GM23338 (cell line): ENCODE measurements around the gene HOATZ. TPM values are rescaled to one million over a fixed set of nuclear protein-coding genes. Genes with fewer than 3 reads are reported as not detected.

ENCODE experiments used
- ATAC-seq: fragments of 200-7000 bp; cut with Tn5 transposase; 3 replicates; pipeline ENCODE4 v1.9.1; 2020
- DNase-seq: peaks from one replicate; pipeline ENCODE4 v3.0.0-alpha.2; 2015; ENCODE audit warnings: low spot score
- H2AFZ ChIP-seq: fragments of 200-600 bp; sonication (generic); 2 replicates; pipeline ENCODE4 v1.8.0; 2016; ENCODE audit warnings: antibody characterized with exemption, mild to moderate bottlenecking, moderate library complexity
- H3F3A ChIP-seq: fragments of 200-600 bp; sonication (generic); replicated peaks from 2 replicates; pipeline ENCODE4 v1.8.0; 2017; ENCODE audit warnings: antibody characterized with exemption, mixed run types, low read depth
- H3K27ac ChIP-seq: fragments of 200-600 bp; sonication (generic); 2 replicates; pipeline ENCODE4 v1.6.1; 2016; ENCODE audit warnings: low read depth
- H3K27me3 ChIP-seq: fragments of 200-600 bp; sonication (generic); 2 replicates; pipeline ENCODE4 v1.8.0; 2016; ENCODE audit warnings: mild to moderate bottlenecking, mixed run types, moderate library complexity; ENCODE audit not compliant: insufficient read depth
- H3K36me3 ChIP-seq: fragments of 200-600 bp; sonication (generic); 2 replicates; pipeline ENCODE4 v1.8.0; 2016; ENCODE audit warnings: mild to moderate bottlenecking; ENCODE audit not compliant: insufficient read depth
- H3K4me1 ChIP-seq: fragments of 200-600 bp; sonication (generic); 2 replicates; pipeline ENCODE4 v1.8.0; 2016; ENCODE audit warnings: mild to moderate bottlenecking, moderate library complexity; ENCODE audit not compliant: insufficient read depth
- H3K4me2 ChIP-seq: fragments of 200-600 bp; sonication (generic); 2 replicates; pipeline ENCODE4 v1.7.1; 2017; ENCODE audit warnings: mixed run types
- H3K4me3 ChIP-seq: fragments of 200-600 bp; sonication (generic); 2 replicates; pipeline ENCODE4 v1.6.1; 2016; ENCODE audit warnings: mixed run types
- H3K79me2 ChIP-seq: fragments of 200-600 bp; sonication (generic); replicated peaks from 2 replicates; pipeline ENCODE4 v1.8.0; 2017; ENCODE audit warnings: mild to moderate bottlenecking; ENCODE audit not compliant: insufficient read depth
- H3K9me2 ChIP-seq: fragments of 200-600 bp; sonication (generic); 2 replicates; pipeline ENCODE4 v1.8.0; 2017; ENCODE audit not compliant: insufficient read depth
- H4K20me1 ChIP-seq: fragments of 200-600 bp; sonication (generic); replicated peaks from 2 replicates; pipeline ENCODE4 v1.8.0; 2017; ENCODE audit warnings: mild to moderate bottlenecking; ENCODE audit not compliant: insufficient read depth
- H3K27ac Mint-ChIP-seq: 2 replicates; pipeline ENCODE4 v1.8.0; 2020; ENCODE audit warnings: inconsistent platforms, mild to moderate bottlenecking, moderate library complexity, mixed read lengths
- H3K27me3 Mint-ChIP-seq: 3 replicates; pipeline ENCODE4 v1.8.0; 2022; ENCODE audit warnings: low read depth, mild to moderate bottlenecking, moderate library complexity, mixed read lengths, inconsistent platforms; ENCODE audit not compliant: insufficient read depth, poor library complexity
- H3K36me3 Mint-ChIP-seq: 3 replicates; pipeline ENCODE4 v1.8.0; 2021; ENCODE audit warnings: low read depth, mild to moderate bottlenecking, inconsistent platforms, moderate library complexity, mixed read lengths
- H3K4me1 Mint-ChIP-seq: 3 replicates; pipeline ENCODE4 v1.8.0; 2020; ENCODE audit warnings: mild to moderate bottlenecking, inconsistent platforms, mixed read lengths
- H3K4me3 Mint-ChIP-seq: 3 replicates; pipeline ENCODE4 v1.8.0; 2021; ENCODE audit warnings: moderate library complexity, mild to moderate bottlenecking, inconsistent platforms, mixed read lengths
- H3K9me3 Mint-ChIP-seq: 3 replicates; pipeline ENCODE4 v1.8.0; 2020; ENCODE audit warnings: moderate library complexity, mild to moderate bottlenecking, inconsistent platforms, mixed read lengths
- CREB1 ChIP-seq: fragments of 250-450 bp; sonication (Bioruptor Pico); IDR thresholded peaks from 2 replicates; pipeline ENCODE4 v1.5.0; 2020; ENCODE audit warnings: low read depth, mild to moderate bottlenecking, moderate library complexity
- EZH2phosphoT487 ChIP-seq: fragments of 200-600 bp; sonication (generic); IDR thresholded peaks from one replicate; pipeline ENCODE4 v1.8.1; 2018; ENCODE audit warnings: antibody characterized with exemption; ENCODE audit not compliant: unreplicated experiment
- JUNB ChIP-seq: IDR thresholded peaks from one replicate; pipeline ENCODE4 v1.6.1; 2016; ENCODE audit warnings: antibody characterized with exemption; ENCODE audit not compliant: unreplicated experiment
- NANOG ChIP-seq: IDR thresholded peaks from 2 replicates; pipeline ENCODE4 v1.6.1; 2016; ENCODE audit warnings: antibody characterized with exemption, borderline replicate concordance
- POLR2AphosphoS5 ChIP-seq: IDR thresholded peaks from 2 replicates; pipeline ENCODE4 v1.6.1; 2016; ENCODE audit warnings: antibody characterized with exemption, low read depth
- STAT1 ChIP-seq: IDR thresholded peaks from one replicate; pipeline ENCODE4 v1.6.1; 2016; ENCODE audit warnings: antibody characterized with exemption; ENCODE audit not compliant: unreplicated experiment
- ZNF114 ChIP-seq: fragments of 250-450 bp; sonication (Bioruptor Pico); IDR thresholded peaks from 2 replicates; pipeline ENCODE4 v1.5.0; 2020; ENCODE audit warnings: mild to moderate bottlenecking, moderate library complexity
- ZNF331 ChIP-seq: fragments of 250-450 bp; sonication (Bioruptor Pico); IDR thresholded peaks from 2 replicates; pipeline ENCODE4 v1.5.0; 2020; ENCODE audit warnings: low read depth, mild to moderate bottlenecking, moderate library complexity
- polyA plus RNA-seq: library from polyadenylated mRNA; unstranded; fragments of >200 nt; fragmentation: Nextera tagmentation; extraction: Ambion mirVana; gene quantifications from 2 replicates; pipeline ENCODE4 v1.2.1, GENCODE V29; 2016
- total RNA-seq: library from RNA; depleted of rRNA; stranded (reverse); fragments of >200 nt; shearing (Covaris generic); gene quantifications from 2 replicates; pipeline ENCODE4 v1.2.3, GENCODE V29; 2014
- TF ChIP-seq, protein P1 (sequence below): fragments of 250-450 bp; sonication (Bioruptor Pico); IDR thresholded peaks from 2 replicates; pipeline ENCODE4 v1.5.0; 2020; ENCODE audit warnings: mild to moderate bottlenecking, moderate library complexity
- TF ChIP-seq, protein P2 (sequence below): IDR thresholded peaks from one replicate; pipeline ENCODE4 v1.6.1; 2018; ENCODE audit warnings: antibody characterized with exemption; ENCODE audit not compliant: unreplicated experiment
- TF ChIP-seq, protein P3 (sequence below), 2 experiments: fragments of 200-600 bp in 1 of 2; sonication (generic) in 1 of 2; conservative IDR thresholded peaks; 2 replicates each; pipeline versions ENCODE4 v1.5.1 to v1.6.1; 2016 to 2017; ENCODE audit warnings: antibody characterized with exemption in 2 of 2, low read depth in 2 of 2, mild to moderate bottlenecking in 2 of 2, moderate library complexity in 1 of 2

HOATZ gene
- total and polyA plus RNA-seq, 2 experiments from 2014 or later, result not detected

DNA sequence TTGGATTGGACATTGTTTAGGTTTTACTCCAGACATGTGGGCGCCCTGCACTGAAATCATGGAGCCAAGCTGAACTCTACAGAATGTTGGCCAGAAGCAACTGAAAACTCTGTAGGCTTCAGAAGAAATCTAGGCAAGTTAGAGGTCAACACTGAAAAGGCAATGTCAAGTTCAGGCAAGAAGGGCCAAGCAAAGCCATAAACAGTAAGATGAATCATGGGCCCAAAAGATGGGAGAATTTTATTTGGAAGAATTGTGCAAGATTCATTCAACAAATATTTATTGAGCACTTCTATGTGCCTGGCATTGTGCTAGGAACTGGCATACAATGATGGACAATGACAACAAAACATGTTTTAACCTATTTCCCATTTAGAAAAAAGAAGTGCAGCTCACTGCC is 10.9 kb downstream of the HOATZ start:
- no peak overlapping the region for H3K27ac Mint-ChIP-seq
- Histone ChIP-seq H3K27ac (no peak overlapping the region), H3K4me1 (peaks cover 7% of the 10 kb centered on the region; the same call in 1 of the 2 replicates), H3F3A (no peaks in the 10 kb centered on the region), H3K36me3 (no peaks in the 10 kb centered on the region), H3K9me2 (no peaks in the 10 kb centered on the region), H4K20me1 (no peaks in the 10 kb centered on the region), H2AFZ (no peak overlapping the region), H3K4me3 (no peak overlapping the region), H3K79me2 (no peaks in the 10 kb centered on the region), H3K4me2 (no peak overlapping the region), H3K27me3 (no peaks in the 10 kb centered on the region)
- H3K9me3 Mint-ChIP-seq, result no peaks in the 10 kb centered on the region
- H3K36me3 Mint-ChIP-seq, result no peaks in the 10 kb centered on the region
- H3K27me3 Mint-ChIP-seq, result no peaks in the 10 kb centered on the region
- no peak for TF ChIP-seq STAT1
- no peak for TF ChIP-seq EZH2phosphoT487
- TF ChIP-seq JUNB, result no peak
- no peak for DNase-seq
- H3K4me1 Mint-ChIP-seq, result peaks cover 7% of the 10 kb centered on the region; the same call in 2 of the 3 replicates
- no peak for ATAC-seq
- H3K4me3 Mint-ChIP-seq, result no peak overlapping the region

DNA sequence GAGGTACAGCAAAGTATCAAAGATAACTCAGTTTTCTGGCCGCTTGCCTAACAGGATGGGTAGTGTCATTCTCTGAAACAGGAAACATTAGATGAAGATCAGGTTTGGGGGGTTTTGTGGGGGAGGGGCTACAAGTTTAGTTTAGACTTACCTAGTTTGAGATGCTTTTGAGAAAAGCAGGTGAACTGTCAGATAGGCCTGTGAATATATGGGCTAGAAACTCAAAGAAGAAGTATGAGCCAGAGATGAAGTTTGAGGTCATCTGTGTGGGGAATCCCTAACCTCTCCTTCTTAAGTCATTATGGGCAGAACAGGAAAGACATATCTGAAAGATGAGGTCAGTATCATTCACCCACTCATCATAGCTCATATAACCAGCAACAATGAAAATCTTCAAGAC is 11.9 kb downstream of the HOATZ start:
- no peak for ATAC-seq
- Histone ChIP-seq H3K36me3 (no peaks in the 10 kb centered on the region), H4K20me1 (no peaks in the 10 kb centered on the region), H3K4me2 (no peak overlapping the region), H3K4me3 (no peak overlapping the region), H2AFZ (0 out of 2 replicates have a peak overlapping the region, but pooled peaks have one; percentile 45), H3K79me2 (no peaks in the 10 kb centered on the region), H3K4me1 (peaks cover under 1% of the 10 kb centered on the region; the same call in 1 of the 2 replicates), H3F3A (no peaks in the 10 kb centered on the region), H3K27ac (no peak overlapping the region), H3K27me3 (no peaks in the 10 kb centered on the region), H3K9me2 (no peaks in the 10 kb centered on the region)
- Mint-ChIP-seq H3K36me3 (no peaks in the 10 kb centered on the region), H3K4me1 (peaks cover 7% of the 10 kb centered on the region; the same call in 2 of the 3 replicates), H3K27ac (no peak overlapping the region), H3K9me3 (no peaks in the 10 kb centered on the region), H3K27me3 (no peaks in the 10 kb centered on the region), H3K4me3 (no peak overlapping the region)
- DNase-seq, result no peak
- TF ChIP-seq ZNF114 (no peak), JUNB (no peak), ZNF331 (CRISPR knock-in tag) (no peak), STAT1 (no peak), CREB1 (CRISPR knock-in tag) (no peak), NANOG (no peak), POLR2AphosphoS5 (no peak)
- TF ChIP-seq, protein P1, sequence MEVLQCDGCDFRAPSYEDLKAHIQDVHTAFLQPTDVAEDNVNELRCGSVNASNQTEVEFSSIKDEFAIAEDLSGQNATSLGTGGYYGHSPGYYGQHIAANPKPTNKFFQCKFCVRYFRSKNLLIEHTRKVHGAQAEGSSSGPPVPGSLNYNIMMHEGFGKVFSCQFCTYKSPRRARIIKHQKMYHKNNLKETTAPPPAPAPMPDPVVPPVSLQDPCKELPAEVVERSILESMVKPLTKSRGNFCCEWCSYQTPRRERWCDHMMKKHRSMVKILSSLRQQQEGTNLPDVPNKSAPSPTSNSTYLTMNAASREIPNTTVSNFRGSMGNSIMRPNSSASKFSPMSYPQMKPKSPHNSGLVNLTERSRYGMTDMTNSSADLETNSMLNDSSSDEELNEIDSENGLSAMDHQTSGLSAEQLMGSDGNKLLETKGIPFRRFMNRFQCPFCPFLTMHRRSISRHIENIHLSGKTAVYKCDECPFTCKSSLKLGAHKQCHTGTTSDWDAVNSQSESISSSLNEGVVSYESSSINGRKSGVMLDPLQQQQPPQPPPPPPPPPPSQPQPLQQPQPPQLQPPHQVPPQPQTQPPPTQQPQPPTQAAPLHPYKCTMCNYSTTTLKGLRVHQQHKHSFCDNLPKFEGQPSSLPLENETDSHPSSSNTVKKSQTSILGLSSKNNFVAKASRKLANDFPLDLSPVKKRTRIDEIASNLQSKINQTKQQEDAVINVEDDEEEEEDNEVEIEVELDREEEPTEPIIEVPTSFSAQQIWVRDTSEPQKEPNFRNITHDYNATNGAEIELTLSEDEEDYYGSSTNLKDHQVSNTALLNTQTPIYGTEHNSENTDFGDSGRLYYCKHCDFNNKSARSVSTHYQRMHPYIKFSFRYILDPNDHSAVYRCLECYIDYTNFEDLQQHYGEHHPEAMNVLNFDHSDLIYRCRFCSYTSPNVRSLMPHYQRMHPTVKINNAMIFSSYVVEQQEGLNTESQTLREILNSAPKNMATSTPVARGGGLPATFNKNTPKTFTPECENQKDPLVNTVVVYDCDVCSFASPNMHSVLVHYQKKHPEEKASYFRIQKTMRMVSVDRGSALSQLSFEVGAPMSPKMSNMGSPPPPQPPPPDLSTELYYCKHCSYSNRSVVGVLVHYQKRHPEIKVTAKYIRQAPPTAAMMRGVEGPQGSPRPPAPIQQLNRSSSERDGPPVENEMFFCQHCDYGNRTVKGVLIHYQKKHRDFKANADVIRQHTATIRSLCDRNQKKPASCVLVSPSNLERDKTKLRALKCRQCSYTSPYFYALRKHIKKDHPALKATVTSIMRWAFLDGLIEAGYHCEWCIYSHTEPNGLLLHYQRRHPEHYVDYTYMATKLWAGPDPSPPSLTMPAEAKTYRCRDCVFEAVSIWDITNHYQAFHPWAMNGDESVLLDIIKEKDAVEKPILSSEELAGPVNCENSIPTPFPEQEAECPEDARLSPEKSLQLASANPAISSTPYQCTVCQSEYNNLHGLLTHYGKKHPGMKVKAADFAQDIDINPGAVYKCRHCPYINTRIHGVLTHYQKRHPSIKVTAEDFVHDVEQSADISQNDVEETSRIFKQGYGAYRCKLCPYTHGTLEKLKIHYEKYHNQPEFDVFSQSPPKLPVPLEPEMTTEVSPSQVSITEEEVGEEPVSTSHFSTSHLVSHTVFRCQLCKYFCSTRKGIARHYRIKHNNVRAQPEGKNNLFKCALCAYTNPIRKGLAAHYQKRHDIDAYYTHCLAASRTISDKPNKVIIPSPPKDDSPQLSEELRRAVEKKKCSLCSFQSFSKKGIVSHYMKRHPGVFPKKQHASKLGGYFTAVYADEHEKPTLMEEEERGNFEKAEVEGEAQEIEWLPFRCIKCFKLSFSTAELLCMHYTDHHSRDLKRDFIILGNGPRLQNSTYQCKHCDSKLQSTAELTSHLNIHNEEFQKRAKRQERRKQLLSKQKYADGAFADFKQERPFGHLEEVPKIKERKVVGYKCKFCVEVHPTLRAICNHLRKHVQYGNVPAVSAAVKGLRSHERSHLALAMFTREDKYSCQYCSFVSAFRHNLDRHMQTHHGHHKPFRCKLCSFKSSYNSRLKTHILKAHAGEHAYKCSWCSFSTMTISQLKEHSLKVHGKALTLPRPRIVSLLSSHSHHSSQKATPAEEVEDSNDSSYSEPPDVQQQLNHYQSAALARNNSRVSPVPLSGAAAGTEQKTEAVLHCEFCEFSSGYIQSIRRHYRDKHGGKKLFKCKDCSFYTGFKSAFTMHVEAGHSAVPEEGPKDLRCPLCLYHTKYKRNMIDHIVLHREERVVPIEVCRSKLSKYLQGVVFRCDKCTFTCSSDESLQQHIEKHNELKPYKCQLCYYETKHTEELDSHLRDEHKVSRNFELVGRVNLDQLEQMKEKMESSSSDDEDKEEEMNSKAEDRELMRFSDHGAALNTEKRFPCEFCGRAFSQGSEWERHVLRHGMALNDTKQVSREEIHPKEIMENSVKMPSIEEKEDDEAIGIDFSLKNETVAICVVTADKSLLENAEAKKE (CRISPR knock-in tag), result no peak
- TF ChIP-seq, protein P2, sequence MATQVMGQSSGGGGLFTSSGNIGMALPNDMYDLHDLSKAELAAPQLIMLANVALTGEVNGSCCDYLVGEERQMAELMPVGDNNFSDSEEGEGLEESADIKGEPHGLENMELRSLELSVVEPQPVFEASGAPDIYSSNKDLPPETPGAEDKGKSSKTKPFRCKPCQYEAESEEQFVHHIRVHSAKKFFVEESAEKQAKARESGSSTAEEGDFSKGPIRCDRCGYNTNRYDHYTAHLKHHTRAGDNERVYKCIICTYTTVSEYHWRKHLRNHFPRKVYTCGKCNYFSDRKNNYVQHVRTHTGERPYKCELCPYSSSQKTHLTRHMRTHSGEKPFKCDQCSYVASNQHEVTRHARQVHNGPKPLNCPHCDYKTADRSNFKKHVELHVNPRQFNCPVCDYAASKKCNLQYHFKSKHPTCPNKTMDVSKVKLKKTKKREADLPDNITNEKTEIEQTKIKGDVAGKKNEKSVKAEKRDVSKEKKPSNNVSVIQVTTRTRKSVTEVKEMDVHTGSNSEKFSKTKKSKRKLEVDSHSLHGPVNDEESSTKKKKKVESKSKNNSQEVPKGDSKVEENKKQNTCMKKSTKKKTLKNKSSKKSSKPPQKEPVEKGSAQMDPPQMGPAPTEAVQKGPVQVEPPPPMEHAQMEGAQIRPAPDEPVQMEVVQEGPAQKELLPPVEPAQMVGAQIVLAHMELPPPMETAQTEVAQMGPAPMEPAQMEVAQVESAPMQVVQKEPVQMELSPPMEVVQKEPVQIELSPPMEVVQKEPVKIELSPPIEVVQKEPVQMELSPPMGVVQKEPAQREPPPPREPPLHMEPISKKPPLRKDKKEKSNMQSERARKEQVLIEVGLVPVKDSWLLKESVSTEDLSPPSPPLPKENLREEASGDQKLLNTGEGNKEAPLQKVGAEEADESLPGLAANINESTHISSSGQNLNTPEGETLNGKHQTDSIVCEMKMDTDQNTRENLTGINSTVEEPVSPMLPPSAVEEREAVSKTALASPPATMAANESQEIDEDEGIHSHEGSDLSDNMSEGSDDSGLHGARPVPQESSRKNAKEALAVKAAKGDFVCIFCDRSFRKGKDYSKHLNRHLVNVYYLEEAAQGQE, result no peak
- TF ChIP-seq, protein P3, sequence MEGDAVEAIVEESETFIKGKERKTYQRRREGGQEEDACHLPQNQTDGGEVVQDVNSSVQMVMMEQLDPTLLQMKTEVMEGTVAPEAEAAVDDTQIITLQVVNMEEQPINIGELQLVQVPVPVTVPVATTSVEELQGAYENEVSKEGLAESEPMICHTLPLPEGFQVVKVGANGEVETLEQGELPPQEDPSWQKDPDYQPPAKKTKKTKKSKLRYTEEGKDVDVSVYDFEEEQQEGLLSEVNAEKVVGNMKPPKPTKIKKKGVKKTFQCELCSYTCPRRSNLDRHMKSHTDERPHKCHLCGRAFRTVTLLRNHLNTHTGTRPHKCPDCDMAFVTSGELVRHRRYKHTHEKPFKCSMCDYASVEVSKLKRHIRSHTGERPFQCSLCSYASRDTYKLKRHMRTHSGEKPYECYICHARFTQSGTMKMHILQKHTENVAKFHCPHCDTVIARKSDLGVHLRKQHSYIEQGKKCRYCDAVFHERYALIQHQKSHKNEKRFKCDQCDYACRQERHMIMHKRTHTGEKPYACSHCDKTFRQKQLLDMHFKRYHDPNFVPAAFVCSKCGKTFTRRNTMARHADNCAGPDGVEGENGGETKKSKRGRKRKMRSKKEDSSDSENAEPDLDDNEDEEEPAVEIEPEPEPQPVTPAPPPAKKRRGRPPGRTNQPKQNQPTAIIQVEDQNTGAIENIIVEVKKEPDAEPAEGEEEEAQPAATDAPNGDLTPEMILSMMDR (conservative IDR thresholded peaks at IDR 0.05; ENCODE audit: low read depth in 2 of 2), result no peak
